NCI-H128 (cell line): ENCODE results near the gene LIPH.
"Not testable (repeated sequence)": the region's sequence is repeated elsewhere in the genome, so short reads cannot be mapped to it uniquely, and the experiment has no call there.

Experiments
- DNase-seq: peaks from one replicate; lab custom pipeline; 2025; ENCODE audit not compliant: unreplicated experiment; lab: John Stamatoyannopoulos, UW

Gene LIPH

GRCh38 chr3:185552358-185552877 is at the start of gene LIPH:
LIPH (minus strand) TSS chr3:185552588; CDS start chr3:185552471, 117 bp downstream.
- no peak for DNase-seq

- DNase-seq = no peak
These were observed 43.1 kb upstream of the LIPH start for GRCh38 chr3:185595526-185595925.

GRCh38 chr3:185594073-185594472 is 41.7 kb upstream of the LIPH start:
- DNase-seq = no peak

GRCh38 chr3:185586686-185587039 is 34.3 kb upstream of the LIPH start:
- DNase-seq = peak; percentile 50

GRCh38 chr3:185585859-185586685 is 33.7 kb upstream of the LIPH start, which contains the start of gene SENP2:
SENP2 (plus strand) TSS chr3:185586295; CDS start chr3:185586414, 119 bp downstream.
- DNase-seq = peak; percentile 99

GRCh38 chr3:185585518-185585858 is 33.1 kb upstream of the LIPH start:
- DNase-seq = no peak

GRCh38 chr3:185584686-185585085 is 32.3 kb upstream of the LIPH start:
- no peak for DNase-seq

GRCh38 chr3:185583925-185584324 is 31.5 kb upstream of the LIPH start:
- no peak for DNase-seq

GRCh38 chr3:185582871-185583270 is 30.5 kb upstream of the LIPH start:
- DNase-seq = no peak

GRCh38 chr3:185582236-185582635 is 29.8 kb upstream of the LIPH start:
- no peak for DNase-seq

GRCh38 chr3:185575108-185575869 is 22.9 kb upstream of the LIPH start:
- DNase-seq = peak; percentile 84

GRCh38 chr3:185572183-185572582 is 19.8 kb upstream of the LIPH start:
- DNase-seq = no peak

- no peak for DNase-seq
These were observed 9.6 kb upstream of the LIPH start for GRCh38 chr3:185561958-185562357.

- no peak for DNase-seq
These were observed 9.1 kb upstream of the LIPH start for GRCh38 chr3:185561374-185561943.

- no peak for DNase-seq
These were observed 8.3 kb upstream of the LIPH start for GRCh38 chr3:185560676-185561075.

GRCh38 chr3:185559706-185560090 is 7.3 kb upstream of the LIPH start:
- no peak for DNase-seq

- DNase-seq = no peak
These were observed 6.0 kb upstream of the LIPH start for GRCh38 chr3:185558395-185558794.

GRCh38 chr3:185556640-185557039 is 4.3 kb upstream of the LIPH start:
- DNase-seq = not testable (repeated sequence)

- DNase-seq = no peak
These were observed 3.5 kb upstream of the LIPH start for GRCh38 chr3:185555860-185556347.

- DNase-seq = no peak
These were observed 2.7 kb upstream of the LIPH start for GRCh38 chr3:185555101-185555501.

GRCh38 chr3:185549651-185550111 is 2.7 kb downstream of the LIPH start:
- no peak for DNase-seq
